Measurements from ENCODE around the gene ARHGEF28. TPM values are rescaled to one million over a fixed set of nuclear protein-coding genes. Genes with fewer than 3 reads are reported as not detected.

ARHGEF28 gene
- total RNA-seq, 2 experiments from 2014 or later = not detected

GRCh38 chr5:73617510-73618279 is 8.3 kb upstream of the ARHGEF28 start:
- no peak for DNase-seq (ENCODE audit: low spot score)
- Histone ChIP-seq H3K27ac (ENCODE audit: low read depth, low read length, poor library complexity, severe bottlenecking) (no peak overlapping the region), H3K36me3 (ENCODE audit: insufficient read depth, low read length) (no peaks in the 10 kb centered on the region), H3K9me2 (ENCODE audit: insufficient read depth, low read length) (no peaks in the 10 kb centered on the region), H3K4me3 (ENCODE audit: low read depth, low read length, poor library complexity, severe bottlenecking) (no peak overlapping the region), H3K79me2 (ENCODE audit: insufficient read depth, low read depth, low read length) (no peaks in the 10 kb centered on the region), H3K4me1 (ENCODE audit: insufficient read depth, low read length, poor library complexity, severe bottlenecking) (no peaks in the 10 kb centered on the region), H3K9me3 (ENCODE audit: low read length) (no peaks in the 10 kb centered on the region), H2AFZ (ENCODE audit: low read length) (no peak overlapping the region), H3K4me2 (ENCODE audit: low read length) (no peak overlapping the region), H4K20me1 (ENCODE audit: insufficient read depth, low read length) (no peaks in the 10 kb centered on the region)
- no peak for TF ChIP-seq EZH2phosphoT487 (IDR thresholded peaks at IDR 0.05; ENCODE audit: borderline replicate concordance, low read depth, low read length)
- intact Hi-C loops (cut with micrococcal nuclease; ENCODE audit: unreplicated experiment) = no loop called here
- BruUV-seq (replicated peaks) = no TSS peak
- ChIA-PET POLR2A (no interaction called here), CTCF (ENCODE audit: unreplicated experiment) (no interaction called here)

GRCh38 chr5:73619606-73620333 is 6.2 kb upstream of the ARHGEF28 start:
- no peaks in the 10 kb centered on the region for H3K9me2 ChIP-seq (ENCODE audit: insufficient read depth, low read length)
- H3K27ac ChIP-seq (ENCODE audit: low read depth, low read length, poor library complexity, severe bottlenecking) = no peak overlapping the region
- intact Hi-C loops (cut with micrococcal nuclease; ENCODE audit: unreplicated experiment) = no loop called here
- no peaks in the 10 kb centered on the region for H3K9me3 ChIP-seq (ENCODE audit: low read length)
- no peak overlapping the region for H3K4me3 ChIP-seq (ENCODE audit: low read depth, low read length, poor library complexity, severe bottlenecking)
- no peak for DNase-seq (ENCODE audit: low spot score)
- ChIA-PET POLR2A (no interaction called here), CTCF (ENCODE audit: unreplicated experiment) (no interaction called here)
- no peak overlapping the region for H2AFZ ChIP-seq (ENCODE audit: low read length)
- H3K79me2 ChIP-seq (ENCODE audit: insufficient read depth, low read depth, low read length) = no peaks in the 10 kb centered on the region
- TF ChIP-seq EZH2phosphoT487 (IDR thresholded peaks at IDR 0.05; ENCODE audit: borderline replicate concordance, low read depth, low read length) = no peak
- TF ChIP-seq CTCF (conservative IDR thresholded peaks at IDR 0.05; ENCODE audit: low read length) = no peak
- no TSS peak for BruUV-seq (replicated peaks)
- no peaks in the 10 kb centered on the region for H4K20me1 ChIP-seq (ENCODE audit: insufficient read depth, low read length)
- no peak overlapping the region for H3K4me2 ChIP-seq (ENCODE audit: low read length)
- no peaks in the 10 kb centered on the region for H3K36me3 ChIP-seq (ENCODE audit: insufficient read depth, low read length)
- no peaks in the 10 kb centered on the region for H3K4me1 ChIP-seq (ENCODE audit: insufficient read depth, low read length, poor library complexity, severe bottlenecking)

- CTCF ChIA-PET (ENCODE audit: unreplicated experiment) = no interaction called here
- no TSS peak for BruUV-seq (replicated peaks)
- POLR2A ChIA-PET = no interaction called here
These were observed 5.7 kb upstream of the ARHGEF28 start for GRCh38 chr5:73620334-73620687.

More at GRCh38 chr5:73620334-73620687, 5.7 kb upstream of the ARHGEF28 start:
- H3K36me3 ChIP-seq (ENCODE audit: insufficient read depth, low read length) = no peaks in the 10 kb centered on the region
- H3K9me3 ChIP-seq (ENCODE audit: low read length) = no peaks in the 10 kb centered on the region
- intact Hi-C loops (cut with micrococcal nuclease; ENCODE audit: unreplicated experiment) = no loop called here
- no peaks in the 10 kb centered on the region for H3K4me1 ChIP-seq (ENCODE audit: insufficient read depth, low read length, poor library complexity, severe bottlenecking)
- no peaks in the 10 kb centered on the region for H3K79me2 ChIP-seq (ENCODE audit: insufficient read depth, low read depth, low read length)
- no peaks in the 10 kb centered on the region for H4K20me1 ChIP-seq (ENCODE audit: insufficient read depth, low read length)
- no peak overlapping the region for H3K4me3 ChIP-seq (ENCODE audit: low read depth, low read length, poor library complexity, severe bottlenecking)
- H3K9me2 ChIP-seq (ENCODE audit: insufficient read depth, low read length) = no peaks in the 10 kb centered on the region
- DNase-seq (ENCODE audit: low spot score) = no peak
- no peak for TF ChIP-seq CTCF (conservative IDR thresholded peaks at IDR 0.05; ENCODE audit: low read length)
- no peak for TF ChIP-seq EZH2phosphoT487 (IDR thresholded peaks at IDR 0.05; ENCODE audit: borderline replicate concordance, low read depth, low read length)
- no peak overlapping the region for H2AFZ ChIP-seq (ENCODE audit: low read length)
- H3K27ac ChIP-seq (ENCODE audit: low read depth, low read length, poor library complexity, severe bottlenecking) = no peak overlapping the region
- H3K4me2 ChIP-seq (ENCODE audit: low read length) = no peak overlapping the region

Data from OCI-LY7 (cell line).